ENCODE results near the gene CDH4. TPM values are rescaled to one million over a fixed set of nuclear protein-coding genes. Genes with fewer than 3 reads are reported as not detected.

Gene CDH4
- total RNA-seq, 1 experiment from 2014 or later, result 5.3 TPM

- H3K27ac Mint-ChIP-seq, result no peak overlapping the region
- POLR2A ChIA-PET, result no interaction called here
- no peaks in the 10 kb centered on the region for H3K4me1 Mint-ChIP-seq
- CTCF ChIA-PET, result no interaction called here
- TF ChIP-seq SMAD4 (CRISPR knock-in tag; IDR thresholded peaks at IDR 0.05) (no peak), ZNF532 (CRISPR knock-in tag; IDR thresholded peaks at IDR 0.05; ENCODE audit: borderline replicate concordance) (no peak), ZNF281 (CRISPR knock-in tag; IDR thresholded peaks at IDR 0.05) (no peak), ZNF425 (CRISPR knock-in tag; conservative IDR thresholded peaks at IDR 0.05) (no peak), ZNF512 (CRISPR knock-in tag; IDR thresholded peaks at IDR 0.05; ENCODE audit: borderline replicate concordance) (no peak), MAX (CRISPR knock-in tag; IDR thresholded peaks at IDR 0.05) (no peak), ERG (CRISPR knock-in tag; IDR thresholded peaks at IDR 0.05) (no peak), CDX4 (CRISPR knock-in tag; IDR thresholded peaks at IDR 0.05; ENCODE audit: borderline replicate concordance) (no peak), E2F4 (CRISPR knock-in tag; IDR thresholded peaks at IDR 0.05; ENCODE audit: borderline replicate concordance, low read depth) (no peak), ZNF317 (CRISPR knock-in tag; IDR thresholded peaks at IDR 0.05; ENCODE audit: borderline replicate concordance, low read depth) (no peak), NFE2L1 (CRISPR knock-in tag; IDR thresholded peaks at IDR 0.05) (no peak), ATF2 (CRISPR knock-in tag; IDR thresholded peaks at IDR 0.05; ENCODE audit: borderline replicate concordance, low read depth) (no peak), IRF2 (CRISPR knock-in tag; IDR thresholded peaks at IDR 0.05; ENCODE audit: borderline replicate concordance, low read depth) (no peak), ZBTB21 (CRISPR knock-in tag; IDR thresholded peaks at IDR 0.05; ENCODE audit: borderline replicate concordance) (no peak), ZNF396 (CRISPR knock-in tag; IDR thresholded peaks at IDR 0.05; ENCODE audit: borderline replicate concordance) (no peak)
- no peak for DNase-seq (ENCODE audit: low spot score)
- ATAC-seq, result no peak
- H3K36me3 Mint-ChIP-seq, result peaks cover 4% of the 10 kb centered on the region; the same call in 1 of the 2 replicates
- H3K9me3 Mint-ChIP-seq, result peaks cover 8% of the 10 kb centered on the region
- H3K27me3 Mint-ChIP-seq (ENCODE audit: low read depth), result peaks cover 16% of the 10 kb centered on the region
- no peak overlapping the region for H3K4me3 Mint-ChIP-seq
These were observed 568.1 kb downstream of the CDH4 start for GRCh38 chr20:61819921-61820825.
